GM21576 (cell line): Measurements from ENCODE around the gene ALK.

Experiments
- ATAC-seq: cut with Tn5 transposase; IDR thresholded peaks from one replicate; pipeline ENCODE4 v1.9.1; 2021; ENCODE audit warnings: mild to moderate bottlenecking, moderate library complexity; ENCODE audit not compliant: unreplicated experiment

Gene ALK

GRCh38 chr2:29186817-29187216 is 734.6 kb downstream of the ALK start:
- no peak for ATAC-seq

GRCh38 chr2:29184531-29184930 is 736.9 kb downstream of the ALK start:
- no peak for ATAC-seq

- ATAC-seq = no peak
Observed at GRCh38 chr2:29182920-29183319, 738.5 kb downstream of the ALK start.

- ATAC-seq = no peak
Observed at GRCh38 chr2:29182334-29182733, 739.1 kb downstream of the ALK start.

- no peak for ATAC-seq
Observed at GRCh38 chr2:29175338-29175737, 746.0 kb downstream of the ALK start.

GRCh38 chr2:29174937-29175336 is 746.4 kb downstream of the ALK start:
- ATAC-seq = no peak

- ATAC-seq = no peak
Observed at GRCh38 chr2:29166242-29167039, 754.9 kb downstream of the ALK start.

- ATAC-seq = no peak
Observed at GRCh38 chr2:29165362-29166241, 755.8 kb downstream of the ALK start.

GRCh38 chr2:29164091-29164846 is 757.1 kb downstream of the ALK start:
- ATAC-seq = no peak

- ATAC-seq = no peak
Observed at GRCh38 chr2:29162204-29162928, 759.0 kb downstream of the ALK start.

- ATAC-seq = no peak
Observed at GRCh38 chr2:29160184-29160583, 761.2 kb downstream of the ALK start.

- no peak for ATAC-seq
Observed at GRCh38 chr2:29159125-29159524, 762.3 kb downstream of the ALK start.

- ATAC-seq = no peak
Observed at GRCh38 chr2:29157131-29157530, 764.3 kb downstream of the ALK start.

- ATAC-seq = no peak
Observed at GRCh38 chr2:29155578-29155977, 765.8 kb downstream of the ALK start.

GRCh38 chr2:29154610-29155009 is 766.8 kb downstream of the ALK start:
- no peak for ATAC-seq

GRCh38 chr2:29147963-29148362 is 773.4 kb downstream of the ALK start:
- ATAC-seq = no peak

- ATAC-seq = no peak
Observed at GRCh38 chr2:29146197-29146596, 775.2 kb downstream of the ALK start.

GRCh38 chr2:29143657-29144056 is 777.7 kb downstream of the ALK start:
- ATAC-seq = no peak
